ENCODE measurements around the gene KRT15. TPM values are rescaled to one million over a fixed set of nuclear protein-coding genes. Genes with fewer than 3 reads are reported as not detected.

Gene KRT15
- total RNA-seq, 1 donor from 2014 or later: not detected

GRCh38 chr17:41491476-41491875, 27.2 kb downstream of the KRT15 start:
- no peak for ATAC-seq (ENCODE audit: poor library complexity)
- intact Hi-C loops (cut with DNase I): no loop called here
- DNase-seq: no peak

GRCh38 chr17:41490000-41490990, 28.4 kb downstream of the KRT15 start:
- ATAC-seq (ENCODE audit: poor library complexity): no peak
- no peak for DNase-seq

DNA sequence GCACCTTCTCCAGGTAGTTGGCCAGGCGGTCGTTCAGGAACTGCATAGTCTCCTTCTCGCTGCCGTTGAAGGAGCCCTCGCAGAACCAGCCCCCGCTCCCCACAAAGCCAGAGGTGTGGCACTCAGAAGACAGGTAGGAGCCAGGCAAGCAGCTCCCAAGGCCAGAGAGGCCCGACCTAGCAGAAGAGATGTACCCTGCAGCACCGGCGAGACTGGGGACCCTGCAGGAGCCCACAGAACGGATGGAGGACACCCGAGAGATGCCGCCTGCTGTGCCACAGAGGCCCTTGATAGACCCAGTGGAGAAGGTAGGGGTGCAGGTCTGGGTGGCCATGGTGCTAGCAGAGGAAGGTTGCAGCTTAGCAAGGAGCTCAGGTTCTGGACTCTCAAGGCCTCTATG, 29.2 kb downstream of the KRT15 start, which contains the start of gene KRT36:
Gene KRT36, minus strand, starts transcription at position 380 of the 400 bp plus-strand sequence. Its CDS starts 46 bp downstream, at position 334.
- ATAC-seq (ENCODE audit: poor library complexity) (no peak), DNase-seq (no peak)
- intact Hi-C loops (cut with DNase I): no loop called here

More at GRCh38 chr17:41490000-41490990, 28.4 kb downstream of the KRT15 start:
- intact Hi-C loops (cut with DNase I): no loop called here

DNA sequence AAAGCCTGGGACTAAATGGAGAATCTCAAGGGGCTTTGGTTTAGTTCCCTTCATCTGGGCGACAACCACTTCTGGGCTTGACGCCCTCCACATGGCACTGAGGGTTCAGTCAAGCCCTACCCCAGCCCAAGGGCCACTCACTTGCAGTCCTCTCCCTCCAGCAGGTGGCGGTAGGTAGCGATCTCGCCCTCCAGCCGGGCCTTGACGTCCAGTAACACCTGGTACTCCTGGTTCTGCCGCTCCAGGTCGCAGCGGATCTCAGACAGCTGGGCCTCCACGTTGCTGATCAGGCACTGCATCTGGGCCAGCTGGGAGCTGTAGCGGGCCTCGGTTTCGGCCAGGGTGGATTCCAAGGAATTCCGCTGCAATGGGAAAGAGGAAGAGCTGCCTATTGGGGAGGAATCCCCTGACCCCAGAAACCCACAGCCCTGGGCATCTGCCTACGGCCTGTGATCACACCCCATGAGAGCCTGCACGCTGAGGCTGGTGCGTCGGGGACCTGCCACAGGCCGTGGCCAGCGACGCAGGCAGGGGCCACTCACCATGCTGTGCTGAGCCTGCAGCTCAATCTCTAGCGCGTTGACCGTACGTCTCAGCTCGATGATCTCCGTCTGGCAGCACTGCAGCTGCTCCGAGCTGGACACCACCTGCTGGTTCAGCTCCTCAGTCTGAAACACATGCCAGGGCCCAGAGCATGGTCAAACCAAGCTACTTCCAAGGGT, 31.7 kb downstream of the KRT15 start:
- ATAC-seq (ENCODE audit: poor library complexity) (no peak), DNase-seq (peak; percentile 59)
- intact Hi-C loops (cut with DNase I): no loop called here

DNA sequence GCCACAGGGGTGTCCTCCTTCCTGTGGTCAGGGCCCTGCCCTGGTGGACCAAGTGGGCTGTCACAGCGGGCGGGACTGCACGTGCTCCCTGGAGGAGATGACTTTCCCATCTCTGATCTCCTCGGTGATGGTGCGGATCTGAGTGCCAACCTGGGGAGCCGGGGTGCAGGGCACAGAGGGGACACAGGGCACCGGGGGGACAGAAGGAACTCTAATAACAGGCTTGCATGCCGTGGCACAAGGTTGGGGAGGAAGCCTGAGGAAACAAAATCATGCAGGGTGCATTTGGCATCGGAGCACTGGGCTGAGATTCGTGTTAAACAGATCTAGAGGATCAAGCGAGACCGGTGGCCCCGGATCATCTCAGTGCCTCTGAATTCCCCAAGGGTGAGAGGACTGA, 32.4 kb downstream of the KRT15 start:
- intact Hi-C loops (cut with DNase I): no loop called here
- ATAC-seq (ENCODE audit: poor library complexity) (no peak), DNase-seq (no peak)

GRCh38 chr17:41484920-41485904, 33.5 kb downstream of the KRT15 start:
- DNase-seq: no peak
- intact Hi-C loops (cut with DNase I): no loop called here
- peak; percentile 46 for ATAC-seq (ENCODE audit: poor library complexity)

GRCh38 chr17:41483991-41484826, 34.5 kb downstream of the KRT15 start:
- intact Hi-C loops (cut with DNase I): no loop called here
- DNase-seq (no peak), ATAC-seq (ENCODE audit: poor library complexity) (no peak)

DNA sequence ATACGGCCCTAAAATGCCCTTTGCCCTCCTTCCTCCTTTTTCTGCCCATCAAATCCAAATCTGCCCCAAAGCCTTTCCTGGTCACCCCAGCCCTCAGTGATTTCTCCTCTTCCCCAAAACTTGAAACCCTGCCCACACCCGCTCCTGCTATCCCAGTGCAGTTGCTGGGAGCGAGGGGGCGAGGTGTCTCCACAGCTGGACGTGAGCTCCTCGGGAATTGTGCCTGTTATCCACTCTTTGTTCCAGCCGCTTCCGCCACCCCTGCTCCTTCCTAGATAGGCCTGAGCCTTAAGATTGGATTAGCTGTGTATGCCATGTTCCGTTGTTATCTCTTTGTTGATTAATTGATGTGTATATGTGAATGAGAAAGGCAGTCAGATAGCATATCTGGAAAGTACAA, 35.2 kb downstream of the KRT15 start:
- intact Hi-C loops (cut with DNase I): no loop called here
- no peak for ATAC-seq (ENCODE audit: poor library complexity)
- no peak for DNase-seq

DNA sequence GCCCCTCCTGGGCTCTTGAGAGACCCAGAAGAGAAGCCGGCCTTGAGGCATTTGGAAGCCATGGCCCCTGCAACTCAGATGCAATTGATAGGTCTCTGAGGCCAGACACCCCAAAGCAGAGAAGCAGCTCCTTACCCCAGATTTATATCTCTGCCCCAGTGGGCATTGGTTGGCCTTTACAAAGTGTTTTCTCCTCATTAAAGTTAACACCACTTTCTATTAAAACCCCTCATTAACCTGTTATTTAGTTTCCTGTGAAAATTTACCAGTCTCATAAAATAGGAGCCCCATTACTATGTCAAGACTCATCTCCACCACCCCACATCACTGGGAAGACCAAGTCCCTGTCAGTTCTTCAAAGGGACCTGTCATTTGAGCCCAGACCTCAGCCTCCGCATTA, 37.7 kb downstream of the KRT15 start, which contains the start of gene KRT35:
Gene KRT35, minus strand, starts transcription at position 116 of the 400 bp plus-strand sequence. Its CDS starts 54 bp downstream, at position 62.
- ATAC-seq (ENCODE audit: poor library complexity): no peak
- intact Hi-C loops (cut with DNase I): no loop called here
- DNase-seq: no peak

- DNase-seq (no peak), ATAC-seq (ENCODE audit: poor library complexity) (no peak)
- intact Hi-C loops (cut with DNase I): no loop called here
Observed at GRCh38 chr17:41480581-41480980, 38.1 kb downstream of the KRT15 start.

- no peak for DNase-seq
- ATAC-seq (ENCODE audit: poor library complexity): no peak
- intact Hi-C loops (cut with DNase I): no loop called here
Observed at GRCh38 chr17:41480136-41480535, 38.6 kb downstream of the KRT15 start.

DNA sequence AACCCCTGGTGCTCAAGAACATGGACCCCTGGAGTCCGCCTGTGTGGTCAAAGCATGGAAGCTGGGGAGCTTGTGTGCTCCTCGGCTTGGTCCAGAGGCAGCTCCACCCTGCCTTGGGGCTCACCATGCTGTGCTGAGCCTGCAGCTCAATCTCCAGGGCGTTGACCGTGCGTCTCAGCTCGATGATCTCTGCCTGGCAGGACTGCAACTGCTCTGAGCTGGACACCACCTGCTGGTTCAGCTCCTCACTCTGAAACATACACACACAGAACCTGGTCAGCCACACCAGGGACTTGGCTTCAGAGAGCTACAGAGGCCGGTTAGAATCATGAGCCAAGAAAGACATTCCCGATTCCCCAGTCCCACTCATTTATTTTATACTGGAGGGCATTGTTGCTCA, 40.5 kb downstream of the KRT15 start:
- intact Hi-C loops (cut with DNase I): no loop called here
- ATAC-seq (ENCODE audit: poor library complexity): no peak

DNA sequence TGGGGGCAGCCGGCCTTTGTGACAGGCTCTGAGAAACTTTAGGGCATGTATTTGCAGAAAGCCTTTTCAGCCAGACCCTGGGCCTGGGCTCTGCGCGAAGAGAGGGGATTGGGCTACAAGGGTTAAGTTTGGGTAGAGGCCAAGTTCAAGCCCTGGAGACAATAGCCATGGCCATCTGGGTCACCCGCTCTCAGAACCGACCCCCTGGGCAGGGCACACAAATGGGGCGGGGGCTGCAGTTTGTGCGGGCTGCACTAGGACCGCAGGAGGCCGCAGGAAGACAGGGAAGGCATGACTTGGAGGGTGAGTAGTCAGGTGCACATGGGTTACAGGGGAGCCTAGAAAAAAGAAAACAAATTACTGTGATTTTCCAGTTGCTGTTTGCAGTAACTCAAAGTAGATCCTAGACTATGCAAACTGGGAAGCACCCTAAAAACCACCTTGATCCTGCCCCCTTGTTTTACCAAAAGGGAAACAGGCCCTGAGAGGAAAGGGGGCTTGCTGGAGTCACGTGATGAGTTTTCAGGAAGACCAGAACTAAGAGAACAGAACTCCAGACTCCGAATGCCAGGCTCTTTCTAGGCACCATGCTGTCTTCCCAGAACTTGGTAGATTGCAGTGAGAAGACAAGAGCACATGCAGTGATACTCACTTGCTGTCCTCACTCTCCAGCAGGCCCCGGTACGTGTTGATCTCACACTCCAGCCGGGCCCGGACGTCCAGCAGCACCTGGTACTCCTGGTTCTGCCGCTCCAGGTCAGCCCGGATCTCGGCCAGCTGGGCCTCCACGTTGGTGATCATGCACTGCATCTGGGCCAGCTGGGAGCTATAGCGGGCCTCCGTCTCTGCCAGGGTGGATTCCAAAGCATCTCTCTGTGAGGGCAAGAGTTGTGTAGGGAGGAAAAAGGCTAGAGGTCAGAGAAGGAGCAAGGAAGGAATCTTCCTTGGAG, 41.5 kb downstream of the KRT15 start:
- ATAC-seq (ENCODE audit: poor library complexity) (no peak), DNase-seq (no peak)
- intact Hi-C loops (cut with DNase I): no loop called here

More for the DNA sequence above, 40.5 kb downstream of the KRT15 start:
- DNase-seq: no peak

DNA sequence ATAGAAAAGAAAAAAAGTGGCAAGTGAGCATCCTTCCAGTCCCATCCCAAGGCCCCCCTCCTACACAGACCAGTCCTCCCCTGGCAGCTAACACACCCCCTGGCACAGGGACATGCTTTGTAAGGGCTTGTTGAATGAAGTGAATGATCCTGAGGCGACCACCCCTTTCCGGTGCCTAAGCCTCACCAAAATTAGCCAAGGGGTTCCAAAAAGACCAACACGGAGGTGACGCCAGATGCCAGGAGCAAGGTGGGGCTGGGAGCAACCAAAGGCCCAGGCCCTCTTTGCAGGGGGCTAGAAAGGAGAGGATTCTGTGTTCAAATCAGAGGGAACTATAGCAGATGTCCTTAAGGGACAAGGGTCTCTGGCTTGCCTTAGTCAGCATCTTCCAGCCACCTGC, 43.3 kb downstream of the KRT15 start:
- intact Hi-C loops (cut with DNase I): no loop called here
- ATAC-seq (ENCODE audit: poor library complexity) (no peak), DNase-seq (no peak)

DNA sequence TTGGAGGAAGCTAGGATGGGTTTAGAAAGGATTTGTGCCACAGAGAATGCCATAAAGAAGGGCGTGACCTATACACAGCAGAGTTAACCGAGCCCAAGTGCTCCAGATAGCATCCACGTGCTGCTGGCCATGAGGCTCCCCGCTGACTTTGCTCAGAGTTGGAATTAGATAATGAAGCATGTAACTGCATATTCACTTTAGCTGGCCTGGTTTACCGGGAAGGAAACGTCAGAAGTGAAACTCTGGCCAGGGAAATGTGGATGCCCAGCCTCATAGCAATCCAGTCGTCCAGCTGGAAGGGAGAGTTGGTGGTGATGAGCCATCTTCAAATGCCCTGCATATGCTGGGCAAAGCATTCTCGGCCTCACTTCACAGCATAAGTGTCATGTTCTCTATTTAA, 43.8 kb downstream of the KRT15 start:
- ATAC-seq (ENCODE audit: poor library complexity): peak; percentile 76
- no peak for DNase-seq
- intact Hi-C loops (cut with DNase I): no loop called here

DNA sequence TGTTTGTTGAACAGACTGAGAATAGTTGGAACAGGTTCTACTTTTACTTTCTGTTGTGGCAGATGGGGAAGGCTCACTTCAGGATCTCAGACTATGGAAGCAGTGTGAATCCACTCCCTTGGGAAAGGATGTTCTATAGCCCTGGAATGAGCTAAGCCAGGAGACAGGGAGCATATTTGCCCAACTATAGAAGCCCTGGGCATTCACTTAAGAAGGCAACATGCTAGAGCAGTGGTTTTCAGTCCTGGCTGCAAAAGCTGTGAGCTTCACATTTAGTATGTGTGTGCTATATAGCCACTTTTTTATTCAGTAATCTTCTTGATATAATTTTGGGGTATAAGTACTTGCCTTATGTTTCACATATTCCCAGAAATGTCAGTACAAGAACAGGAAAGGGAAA, 50.3 kb downstream of the KRT15 start:
- intact Hi-C loops (cut with DNase I): no loop called here
- no peak for DNase-seq
- ATAC-seq (ENCODE audit: poor library complexity): no peak

DNA sequence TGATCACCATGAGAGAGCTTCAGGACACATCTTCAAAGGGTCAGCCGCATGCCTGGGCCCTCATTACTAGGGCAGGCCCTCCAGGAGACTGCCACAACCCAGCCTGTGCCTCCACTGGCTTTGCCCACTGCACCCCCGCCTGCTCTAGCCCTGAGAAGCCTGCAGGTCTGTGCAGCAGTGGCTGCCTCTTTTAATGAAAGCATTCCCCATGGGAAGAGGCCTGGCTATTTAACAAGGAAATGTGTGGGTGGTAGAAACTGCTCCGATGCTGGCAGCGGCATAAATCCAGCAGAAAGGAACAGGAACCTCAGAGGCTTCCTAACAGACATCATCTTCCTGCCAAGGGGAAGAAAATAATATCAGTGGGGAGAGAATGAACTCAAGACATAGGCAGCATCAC, 51.1 kb downstream of the KRT15 start:
- no peak for ATAC-seq (ENCODE audit: poor library complexity)
- DNase-seq: no peak
- intact Hi-C loops (cut with DNase I): no loop called here
